Effector CD4-positive, alpha-beta T cell (primary cell): ENCODE results near the gene ANKRD27.
"Not testable (repeated sequence)": the region's sequence is repeated elsewhere in the genome, so short reads cannot be mapped to it uniquely, and the experiment has no call there.

Experiments used
- DNase-seq: peaks from one replicate; pipeline ENCODE4 v3.0.0-alpha.2; 2020
- total RNA-seq: gene quantifications from one replicate; lab custom pipeline; 2026; lab: John Stamatoyannopoulos, UW

The ANKRD27 gene
- total RNA-seq = 42.8 reads per million, percentile 65 among the genes with 10 or more reads in this experiment

DNA sequence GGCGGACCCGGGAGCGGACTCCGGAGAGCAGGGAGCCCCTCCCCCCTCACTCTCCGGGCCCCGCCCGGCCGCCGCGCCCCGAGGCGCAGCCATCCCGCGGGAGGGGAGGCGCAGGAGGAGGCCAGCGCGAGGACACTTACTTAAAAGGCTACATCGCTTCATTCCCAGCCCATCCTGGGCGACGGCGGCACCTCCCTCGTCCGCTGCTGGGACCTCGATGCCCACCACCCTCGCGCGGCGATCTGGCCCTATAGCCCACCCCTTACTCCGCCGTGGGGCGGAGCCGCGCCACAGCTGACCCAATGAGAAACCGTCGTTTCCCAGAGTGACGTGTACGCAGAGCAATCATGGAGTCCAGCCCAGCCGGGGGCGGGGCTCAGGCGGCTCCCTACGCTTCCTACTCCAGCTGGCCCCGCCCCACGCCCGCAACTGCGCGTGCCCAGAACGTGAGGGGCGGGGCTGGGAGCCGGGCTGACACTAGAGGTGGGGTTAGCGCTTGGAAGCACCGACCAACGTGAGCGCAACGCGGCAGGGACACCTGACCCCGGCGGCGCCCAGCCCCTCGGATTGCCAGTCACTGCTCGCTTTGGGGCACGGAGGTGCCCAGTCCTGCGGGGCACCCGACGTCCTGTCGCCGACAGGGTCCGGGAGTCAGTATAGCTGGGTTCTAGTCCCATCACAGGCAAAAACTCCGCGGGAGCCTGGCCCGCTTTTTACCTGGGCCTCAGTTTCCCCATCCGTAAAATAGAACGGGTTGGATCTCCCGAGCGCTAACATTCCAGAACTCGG is at the start of gene ANKRD27:
TSS of gene ANKRD27 (minus strand) at position 250 of the 789 bp plus-strand sequence. CDS start 16,165 bp downstream, outside the sequence.
- peak; percentile 97 for DNase-seq

DNA sequence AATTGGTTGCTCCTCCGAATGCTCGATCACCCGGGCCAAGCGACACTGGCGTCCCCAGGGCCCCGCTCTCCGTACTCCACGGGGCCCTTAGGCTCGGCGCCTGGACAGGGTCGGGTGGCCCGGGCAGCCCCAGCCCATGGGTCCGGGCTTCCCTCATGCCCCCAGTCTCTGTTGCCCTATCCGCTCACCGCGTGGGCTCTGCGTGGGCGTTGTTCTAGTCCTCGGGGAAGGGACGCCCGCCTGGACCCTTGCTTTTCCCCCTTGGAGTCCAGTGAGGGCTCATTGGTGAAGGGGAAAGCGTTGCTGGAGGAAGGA is 45.9 kb upstream of the ANKRD27 start:
- DNase-seq = no peak

DNA sequence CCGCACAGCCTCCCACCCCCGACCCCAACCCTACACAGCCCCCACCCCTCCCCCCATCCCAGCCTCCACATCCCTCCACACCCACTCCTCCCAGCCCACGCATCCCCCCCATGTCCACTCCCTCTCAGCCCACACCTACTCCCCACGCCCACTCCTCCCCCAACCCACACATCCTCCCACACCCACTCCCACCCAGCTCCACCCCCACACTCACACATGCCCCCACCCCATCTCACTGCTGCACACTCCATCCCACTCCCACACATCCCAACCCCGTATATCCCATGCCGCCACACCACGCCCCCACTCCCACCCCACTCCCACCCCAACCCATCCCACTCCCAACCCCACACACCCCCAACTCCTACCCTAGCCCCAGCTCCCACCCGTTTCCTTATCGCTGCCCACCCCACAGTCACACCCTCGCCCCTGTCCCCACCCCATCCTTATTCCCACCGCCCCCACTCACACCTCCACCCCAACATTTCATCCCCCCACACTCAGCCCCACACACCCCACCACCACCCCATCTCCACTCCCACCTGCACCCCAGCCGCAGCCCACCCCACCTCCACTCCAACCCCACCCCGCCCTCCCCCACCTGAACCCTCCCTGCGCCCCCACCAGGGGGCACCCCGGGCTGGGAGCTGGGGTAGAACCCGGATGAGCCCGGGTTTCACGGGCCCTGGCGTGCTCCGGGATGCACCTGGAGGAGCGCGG is 45.4 kb upstream of the ANKRD27 start:
- no peak for DNase-seq

DNA sequence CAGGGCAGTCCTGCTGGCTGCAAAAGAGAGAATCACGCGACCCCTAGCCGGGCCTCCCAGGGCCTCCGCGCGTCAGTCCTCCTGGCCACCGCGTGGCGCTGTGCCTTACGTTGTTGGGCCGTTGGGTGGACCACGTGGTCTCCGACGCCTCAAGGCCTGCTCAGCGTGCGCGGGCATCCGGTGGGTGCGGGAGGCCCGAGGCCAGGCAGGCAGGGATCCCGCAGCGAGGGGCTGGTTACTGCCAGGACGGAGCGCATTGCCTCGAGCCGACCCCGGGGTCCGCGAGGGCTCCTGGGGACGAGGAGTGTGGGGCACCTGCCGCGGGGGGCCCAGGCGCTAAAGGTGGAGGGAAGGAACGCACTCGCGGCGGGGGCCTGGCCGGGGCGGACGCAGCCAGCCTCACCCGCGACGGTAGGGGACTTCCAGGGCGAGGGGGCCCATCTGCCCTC is 44.7 kb upstream of the ANKRD27 start, which contains the start of gene TDRD12:
TSS of gene TDRD12 (plus strand) at position 157 of the 449 bp plus-strand sequence. CDS start 306 bp downstream, outside the sequence.
- DNase-seq = no peak

DNA sequence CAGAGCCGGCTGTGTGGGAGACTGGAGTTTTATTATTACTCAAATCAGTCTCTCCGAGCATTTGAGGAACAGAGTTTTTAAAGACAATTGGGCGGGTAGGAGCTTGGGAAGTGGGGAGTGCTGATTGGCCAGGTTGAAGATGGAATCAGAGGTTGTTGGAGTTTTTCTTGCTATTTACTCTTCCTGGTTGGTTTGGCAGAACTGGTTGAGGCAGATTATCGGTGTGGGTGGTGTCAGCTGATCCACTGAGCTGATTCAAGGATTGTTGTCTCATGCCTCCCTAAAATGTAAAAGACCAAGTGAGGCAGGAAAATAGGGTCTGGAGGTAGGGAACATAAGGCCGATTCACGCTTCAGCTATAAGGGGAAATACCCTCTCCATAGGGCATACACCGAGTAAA is 43.3 kb upstream of the ANKRD27 start:
- DNase-seq = no peak

DNA sequence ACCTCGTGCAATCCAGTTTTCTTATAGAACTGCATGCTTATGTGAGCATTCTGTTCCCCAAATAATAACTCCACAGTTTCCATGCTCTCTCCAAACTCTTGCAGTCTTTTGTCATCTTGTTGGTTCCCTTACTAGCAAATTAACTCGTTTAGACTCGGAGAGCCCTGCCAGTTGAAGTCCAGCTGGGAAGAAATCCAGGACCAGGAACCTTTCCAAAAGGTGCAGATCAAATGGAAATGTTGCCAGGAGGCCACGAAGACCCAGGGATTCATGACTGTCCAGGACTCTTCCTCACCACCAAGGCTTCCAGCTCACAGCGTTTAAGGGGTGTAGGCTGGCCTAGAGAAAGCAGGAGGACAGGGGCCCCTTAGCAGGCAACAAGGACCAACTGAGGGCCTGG is 42.5 kb upstream of the ANKRD27 start:
- no peak for DNase-seq

DNA sequence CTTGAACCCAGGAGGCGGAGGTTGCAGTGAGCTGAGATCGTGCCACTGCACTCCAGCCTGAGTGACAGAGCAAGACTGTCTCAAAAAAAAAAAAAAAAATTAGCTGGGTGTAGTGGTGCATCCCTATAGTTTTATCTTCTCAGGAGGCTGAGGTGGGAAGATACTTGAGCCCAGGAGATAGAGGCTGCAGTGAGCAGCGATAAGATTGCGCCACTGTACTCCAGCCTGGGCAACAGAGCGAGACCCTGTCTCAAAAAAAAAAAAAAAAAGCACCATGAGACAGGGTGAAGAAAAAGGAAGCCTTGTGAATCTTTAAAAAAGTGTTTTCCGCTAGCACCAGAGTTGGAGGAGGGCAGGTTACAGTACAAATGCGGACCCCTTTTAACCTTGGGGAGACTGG is 41.2 kb upstream of the ANKRD27 start:
- DNase-seq = not testable (repeated sequence)

DNA sequence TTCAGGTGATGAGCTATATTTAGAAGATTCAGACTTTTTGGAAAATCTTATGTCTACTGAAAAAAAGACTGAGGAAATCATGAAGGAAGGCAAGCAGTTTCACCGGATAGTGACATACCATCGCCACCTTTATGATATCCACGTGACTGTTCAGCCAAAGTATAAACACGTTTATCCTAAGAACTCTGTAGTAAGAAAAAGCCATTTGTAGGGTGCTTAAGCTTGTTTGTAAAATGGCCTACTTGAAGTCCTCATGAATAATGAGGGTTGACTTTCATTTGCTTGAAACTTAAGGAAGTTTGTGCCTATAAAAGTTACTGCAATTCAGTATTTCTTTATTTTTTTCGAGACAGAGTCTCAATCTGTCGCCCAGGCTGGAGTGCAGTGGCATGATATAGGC is 36.8 kb upstream of the ANKRD27 start:
- DNase-seq = no peak

DNA sequence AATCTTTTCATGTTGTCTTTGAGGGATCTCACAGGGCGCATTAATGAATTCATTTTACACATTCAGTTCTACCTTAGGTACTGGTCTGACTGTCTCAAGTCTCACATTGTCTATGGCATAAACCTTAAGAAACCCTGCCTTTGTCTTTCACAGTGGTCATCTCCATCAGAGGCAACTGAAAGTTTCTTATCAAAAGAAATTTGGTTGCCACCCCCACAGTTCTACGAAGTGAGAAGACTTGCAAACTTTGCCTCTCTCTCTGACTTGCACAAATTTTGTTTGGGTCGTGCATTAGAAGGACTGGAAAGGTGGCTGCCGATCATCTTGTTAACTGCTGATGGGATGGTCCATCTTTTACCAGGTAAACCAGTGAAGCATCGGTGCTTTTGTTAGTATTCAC is 34.1 kb upstream of the ANKRD27 start:
- no peak for DNase-seq

DNA sequence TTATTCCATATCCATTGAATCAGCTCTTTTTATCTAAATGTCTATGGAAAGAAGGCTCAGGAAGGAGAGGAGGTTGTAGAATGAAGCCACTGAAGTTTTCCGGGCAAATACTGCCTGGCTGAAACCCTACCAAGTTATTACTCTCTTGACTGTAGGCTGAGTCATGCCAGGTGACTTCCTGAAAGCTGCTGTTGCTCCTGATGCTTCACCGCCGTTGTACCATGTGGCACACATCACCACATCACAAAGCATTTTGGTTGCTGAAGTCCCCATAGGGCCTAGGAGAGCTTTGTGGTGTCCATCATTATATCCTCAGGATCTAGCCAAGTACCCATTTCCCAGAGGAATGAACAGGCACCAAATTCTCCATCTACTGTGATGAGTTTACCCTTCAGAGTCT is 33.5 kb upstream of the ANKRD27 start:
- DNase-seq = no peak

DNA sequence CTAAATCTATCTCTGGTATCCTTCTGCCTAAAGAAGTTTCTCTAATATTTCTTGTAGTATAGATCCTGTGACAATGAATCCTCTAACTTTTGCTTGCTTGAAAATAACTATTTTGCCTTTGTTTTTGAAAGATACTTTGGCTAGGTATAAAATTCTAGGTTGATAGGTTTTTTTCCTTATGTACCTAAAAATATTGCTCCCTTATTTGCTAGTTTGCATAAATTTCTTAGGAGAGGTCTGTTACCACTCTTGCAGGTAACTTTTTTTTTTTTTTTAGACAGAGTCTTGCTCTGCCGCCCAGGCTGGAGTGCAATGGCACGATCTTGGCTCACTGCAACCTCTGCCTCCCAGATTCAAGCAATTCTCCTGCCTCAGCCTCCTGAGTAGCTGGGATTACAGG is 29.0 kb upstream of the ANKRD27 start:
- DNase-seq = not testable (repeated sequence)

DNA sequence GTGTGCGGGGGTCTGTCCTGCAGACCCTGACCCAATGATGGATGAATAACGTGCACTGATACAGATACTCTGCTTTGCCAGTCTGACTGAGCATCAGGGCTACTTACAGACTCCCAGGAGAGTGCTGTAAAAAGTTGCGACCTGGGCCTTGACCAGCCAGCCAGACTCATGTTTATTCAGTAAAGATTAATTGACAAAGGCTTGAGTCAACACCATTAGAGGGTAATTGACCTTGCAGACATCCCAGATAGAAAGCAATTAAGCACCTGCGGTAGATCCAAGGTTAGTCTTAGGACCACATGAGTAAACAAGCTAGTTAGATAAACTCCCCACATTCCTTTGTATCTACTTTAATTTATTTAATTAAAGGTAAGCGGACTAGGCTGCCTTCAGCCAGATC is 27.0 kb upstream of the ANKRD27 start:
- no peak for DNase-seq

DNA sequence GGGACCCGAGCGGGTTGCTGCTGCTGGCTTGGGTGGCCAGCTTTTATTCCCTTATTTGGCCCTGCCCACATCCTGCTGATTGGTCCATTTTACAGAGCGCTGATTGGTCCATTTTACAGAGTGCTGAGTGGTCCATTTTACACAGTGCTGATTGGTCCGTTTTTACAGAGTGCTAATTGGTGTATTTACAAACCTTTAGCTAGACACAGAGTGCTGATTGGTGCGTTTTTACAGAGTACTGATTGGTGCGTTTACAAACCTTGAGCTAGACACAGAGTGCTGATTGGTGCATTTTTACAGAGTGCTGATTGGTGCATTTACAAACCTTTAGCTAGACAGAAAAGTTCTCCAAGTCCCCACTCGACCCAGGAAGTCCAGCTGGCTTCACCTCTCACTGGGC is 25.1 kb upstream of the ANKRD27 start:
- not testable (repeated sequence) for DNase-seq

DNA sequence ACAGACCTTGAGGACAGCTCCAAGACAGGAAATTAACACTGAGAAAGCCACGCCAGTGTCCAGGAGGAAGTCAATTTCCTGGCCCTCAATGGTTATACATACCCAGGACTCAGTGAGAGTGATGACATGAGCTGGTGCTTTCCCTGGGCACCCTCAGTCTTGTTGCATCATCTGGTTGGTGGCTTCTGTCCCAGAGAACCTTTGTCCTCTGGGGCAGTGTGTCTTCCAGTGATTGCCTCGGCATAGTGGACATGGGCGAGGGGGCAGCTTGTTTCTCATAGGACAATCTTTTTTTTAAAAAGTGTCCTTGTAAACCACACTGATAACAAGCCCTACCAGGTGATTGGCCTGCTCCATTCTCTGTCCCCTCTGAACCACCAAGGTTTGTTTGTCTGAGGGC is 21.8 kb upstream of the ANKRD27 start:
- not testable (repeated sequence) for DNase-seq

DNA sequence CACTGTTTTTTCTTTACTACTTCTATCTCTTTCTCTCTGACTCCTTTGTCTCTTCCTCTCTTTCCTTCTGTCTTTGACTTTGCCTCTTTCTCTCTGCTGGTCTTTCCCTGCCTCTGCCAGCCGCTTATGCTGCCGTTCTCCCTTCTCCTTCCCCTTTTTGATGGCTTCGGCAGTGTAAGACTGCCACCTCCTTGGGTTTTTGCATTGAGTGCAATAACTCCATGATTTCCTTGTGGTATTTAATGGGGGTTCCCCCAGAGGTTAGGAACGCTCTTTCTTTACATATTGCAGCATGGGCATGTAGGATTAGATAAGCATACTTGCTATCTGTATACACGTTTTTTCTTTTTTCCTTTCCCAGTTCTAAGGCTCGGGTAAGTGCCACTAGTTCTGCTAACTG is 20.5 kb upstream of the ANKRD27 start:
- not testable (repeated sequence) for DNase-seq

DNA sequence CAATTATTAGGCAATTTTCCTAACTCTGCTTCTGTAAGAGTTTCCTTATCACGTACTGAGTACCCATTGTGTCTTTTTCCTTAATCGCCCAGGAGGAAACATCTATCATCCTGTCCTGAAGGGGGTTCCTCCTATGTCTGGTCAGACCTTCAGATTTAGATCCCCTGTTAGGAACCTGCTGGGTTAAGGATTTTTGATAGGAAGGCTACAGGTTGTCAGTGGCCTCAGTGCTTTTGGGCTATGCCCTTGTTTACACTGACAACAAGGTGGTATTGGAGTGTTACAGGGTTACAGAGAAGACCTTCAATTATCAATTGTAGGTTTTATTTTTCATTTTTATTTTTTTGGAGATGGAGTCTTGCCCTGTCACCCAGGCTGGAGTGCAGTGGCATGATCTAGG is 19.9 kb upstream of the ANKRD27 start:
- DNase-seq = not testable (repeated sequence)

DNA sequence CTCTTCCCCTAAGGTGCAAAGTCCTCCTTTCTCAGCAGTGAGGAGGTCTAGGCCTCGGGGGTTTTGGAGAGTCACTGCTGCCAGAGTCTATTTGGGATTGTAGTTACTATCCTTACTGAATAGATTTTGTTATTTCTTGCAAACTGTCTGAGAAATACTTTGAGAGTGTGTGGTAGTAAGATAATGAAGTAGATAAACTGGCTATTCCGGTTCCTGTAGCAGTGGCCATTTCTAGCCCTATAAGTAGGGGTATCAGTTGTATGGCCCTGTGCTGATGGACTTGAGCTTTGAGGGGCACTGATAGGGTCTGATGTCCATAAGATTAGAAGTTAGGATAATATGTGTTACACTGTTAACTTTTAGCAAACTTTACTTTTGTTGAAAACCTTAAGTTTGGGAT is 19.3 kb upstream of the ANKRD27 start:
- DNase-seq = not testable (repeated sequence)

DNA sequence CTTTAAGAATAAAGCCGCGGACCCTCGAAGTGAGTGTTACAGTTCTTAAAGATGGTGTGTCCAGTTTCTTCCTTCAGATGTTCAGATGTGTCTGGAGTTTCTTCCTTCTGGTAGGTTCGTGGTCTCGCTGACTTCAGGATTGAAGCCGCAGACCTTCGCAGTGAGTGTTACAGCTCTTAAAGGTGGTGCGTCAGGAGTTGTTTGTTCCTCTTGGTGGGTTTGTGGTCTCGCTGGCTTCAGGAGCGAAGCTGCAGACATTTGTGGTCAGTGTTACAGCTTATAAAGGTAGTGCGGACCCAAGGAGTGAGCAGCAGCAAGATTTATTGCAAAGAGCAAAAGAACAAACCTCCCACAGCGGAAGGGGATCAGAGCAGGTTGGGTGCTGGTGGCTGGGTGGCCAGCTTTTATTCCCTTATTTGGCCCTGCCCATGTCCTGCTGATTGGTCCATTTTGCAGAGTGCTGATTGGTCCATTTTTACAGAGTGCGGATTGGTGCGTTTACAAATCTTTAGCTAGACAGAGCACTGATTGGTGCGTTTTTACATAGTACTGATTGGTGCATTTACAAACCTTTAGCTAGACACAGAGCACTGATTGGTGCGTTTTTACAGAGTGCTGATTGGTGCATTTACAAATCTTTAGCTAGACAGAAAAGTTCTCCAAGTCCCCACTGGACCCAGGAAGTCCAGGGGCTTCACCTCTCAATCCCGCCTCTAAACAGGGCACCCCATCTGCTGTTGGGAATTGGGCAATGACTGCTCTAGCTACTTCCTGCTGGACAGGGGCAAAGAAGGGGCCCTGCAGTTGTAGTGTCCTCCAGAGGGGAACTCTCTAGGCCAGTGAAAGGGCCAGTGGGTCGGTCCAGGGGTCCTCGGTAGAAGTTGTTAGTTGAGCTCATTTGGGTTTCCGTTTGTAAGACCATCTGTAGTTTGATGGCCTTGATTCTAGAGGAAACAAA is 18.4 kb upstream of the ANKRD27 start:
- DNase-seq = not testable (repeated sequence)

DNA sequence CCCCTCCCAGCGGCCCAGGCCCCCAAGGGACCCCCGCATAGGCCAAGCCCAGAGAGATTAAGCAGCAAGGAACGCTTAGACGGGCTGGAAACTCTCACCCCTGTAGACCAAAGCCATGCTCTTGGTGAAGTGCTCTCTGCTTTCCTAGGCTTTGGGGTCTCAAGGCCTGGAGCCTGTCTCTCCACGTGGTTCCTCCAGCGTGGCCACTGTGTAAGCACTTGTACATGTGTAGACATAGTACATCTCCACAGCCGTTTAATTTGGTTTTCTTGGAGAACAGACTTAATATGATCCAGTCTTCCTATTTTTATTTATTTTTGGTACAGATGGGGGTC is 17.7 kb upstream of the ANKRD27 start:
- DNase-seq = no peak

DNA sequence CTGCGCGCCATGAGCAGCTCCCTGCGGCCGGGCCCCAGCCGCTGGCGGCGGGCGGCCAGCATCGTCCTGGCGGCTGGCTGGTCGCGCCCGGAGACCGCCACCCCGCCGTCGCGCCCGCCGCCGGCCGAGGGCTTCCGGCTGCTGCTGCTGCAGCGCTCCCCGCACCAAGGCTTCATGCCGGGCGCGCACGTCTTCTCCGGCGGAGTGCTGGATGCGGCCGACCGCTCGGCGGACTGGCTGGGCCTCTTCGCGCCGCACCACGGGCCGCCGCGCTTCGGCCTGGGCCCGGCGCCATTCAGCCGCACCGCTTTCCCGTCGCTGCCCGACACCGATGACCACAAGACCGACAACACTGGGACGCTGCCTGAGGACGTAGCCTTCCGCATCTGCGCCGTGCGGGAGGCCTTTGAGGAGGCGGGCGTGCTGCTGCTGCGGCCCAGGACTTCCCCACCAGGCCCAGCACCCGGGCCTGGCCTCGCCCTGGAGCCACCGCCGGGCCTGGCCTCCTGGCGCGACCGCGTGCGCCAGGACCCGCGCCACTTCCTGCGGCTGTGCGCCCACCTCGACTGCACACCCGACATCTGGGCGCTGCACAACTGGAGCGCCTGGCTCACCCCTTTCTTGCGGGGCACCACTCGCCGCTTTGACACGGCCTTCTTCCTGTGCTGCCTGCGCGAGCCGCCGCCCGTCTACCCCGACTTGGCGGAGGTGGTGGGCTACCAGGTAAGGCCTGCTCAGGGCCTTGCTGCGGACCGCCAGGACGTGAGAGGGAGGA is 17.2 kb upstream of the ANKRD27 start:
- peak; percentile 11 for DNase-seq

DNA sequence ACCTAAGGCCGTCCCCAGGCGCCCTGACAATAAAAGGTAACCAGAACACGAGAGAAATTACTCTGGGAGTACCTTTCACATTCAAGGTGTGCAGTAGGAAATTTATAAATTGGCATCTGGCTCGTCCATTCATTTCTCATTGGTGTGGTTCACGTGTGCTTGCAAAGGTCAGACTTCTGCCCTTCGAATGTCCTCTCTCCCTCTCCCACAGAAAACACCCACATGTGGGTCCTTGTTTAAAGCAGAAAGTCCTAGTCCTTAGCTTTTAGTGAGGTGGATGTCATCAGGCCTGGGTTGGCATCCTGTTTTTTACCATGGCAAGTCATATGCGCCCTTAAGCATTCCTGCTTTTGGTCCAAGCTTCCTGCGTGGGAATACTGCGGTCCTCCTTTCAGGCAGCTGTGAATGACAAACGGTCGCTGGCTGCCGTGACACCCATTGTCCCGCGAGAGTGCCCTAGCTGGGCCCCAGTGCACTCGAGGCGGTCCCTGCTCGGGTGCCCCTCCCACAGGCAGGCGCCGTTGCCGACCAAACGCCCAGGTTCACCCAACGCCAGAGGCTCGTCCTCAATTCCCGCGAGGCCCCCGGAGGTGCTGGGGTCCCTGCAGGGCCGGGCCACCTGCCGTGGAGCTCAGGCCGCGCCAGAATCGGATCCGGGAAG is 16.4 kb upstream of the ANKRD27 start, which contains the start of gene NUDT19:
TSS of gene NUDT19 (plus strand) at position 531 of the 661 bp plus-strand sequence. CDS start 140 bp downstream, outside the sequence.
- DNase-seq = peak; percentile 55
